GM18502 (cell line): ENCODE results near the gene APP.
"Not testable (repeated sequence)": the region's sequence is repeated elsewhere in the genome, so short reads cannot be mapped to it uniquely, and the experiment has no call there.

Source experiments
- ATAC-seq: cut with Tn5 transposase; IDR thresholded peaks from one replicate; pipeline ENCODE4 v1.9.1; 2021; ENCODE audit warnings: mild to moderate bottlenecking; ENCODE audit not compliant: unreplicated experiment, poor library complexity

Gene APP

GRCh38 chr21:26036916-26037315 is 133.7 kb downstream of the APP start:
- no peak for ATAC-seq

GRCh38 chr21:26032263-26032662 is 138.3 kb downstream of the APP start:
- ATAC-seq: no peak

- no peak for ATAC-seq
These were observed 142.4 kb downstream of the APP start for GRCh38 chr21:26028183-26028582.

GRCh38 chr21:26027696-26028095 is 142.9 kb downstream of the APP start:
- no peak for ATAC-seq

- no peak for ATAC-seq
These were observed 144.7 kb downstream of the APP start for GRCh38 chr21:26025536-26026512.

GRCh38 chr21:26023406-26023805 is 147.2 kb downstream of the APP start:
- ATAC-seq: not testable (repeated sequence)

- ATAC-seq: not testable (repeated sequence)
These were observed 147.8 kb downstream of the APP start for GRCh38 chr21:26022598-26023337.

GRCh38 chr21:26020510-26020909 is 150.1 kb downstream of the APP start:
- no peak for ATAC-seq

GRCh38 chr21:26020081-26020480 is 150.5 kb downstream of the APP start:
- no peak for ATAC-seq

GRCh38 chr21:26019236-26019635 is 151.3 kb downstream of the APP start:
- ATAC-seq: no peak

- ATAC-seq: no peak
These were observed 156.6 kb downstream of the APP start for GRCh38 chr21:26013970-26014369.

GRCh38 chr21:26012482-26012881 is 158.1 kb downstream of the APP start:
- not testable (repeated sequence) for ATAC-seq

- ATAC-seq: no peak
These were observed 159.2 kb downstream of the APP start for GRCh38 chr21:26011292-26011940.

- no peak for ATAC-seq
These were observed 162.5 kb downstream of the APP start for GRCh38 chr21:26007951-26008498.

GRCh38 chr21:26005464-26005863 is 165.1 kb downstream of the APP start:
- ATAC-seq: no peak

GRCh38 chr21:26003404-26003803 is 167.2 kb downstream of the APP start:
- ATAC-seq: no peak

GRCh38 chr21:26001356-26001755 is 169.2 kb downstream of the APP start:
- ATAC-seq: no peak

- ATAC-seq: no peak
These were observed 170.5 kb downstream of the APP start for GRCh38 chr21:25999921-26000582.

- no peak for ATAC-seq
These were observed 172.6 kb downstream of the APP start for GRCh38 chr21:25997788-25998611.
